ENCODE measurements around the gene MX2. TPM values are rescaled to one million over a fixed set of nuclear protein-coding genes. Genes with fewer than 3 reads are reported as not detected.

MX2 gene
- total RNA-seq, 1 experiment from 2014 or later = 56.7 TPM

GRCh38 chr21:41377715-41378114, 15.9 kb downstream of the MX2 start:
- no peaks in the 10 kb centered on the region for H3K4me1 ChIP-seq (ENCODE audit: control insufficient read depth, insufficient read depth, low read length)
- no peaks in the 10 kb centered on the region for H3K27me3 ChIP-seq (ENCODE audit: control insufficient read depth, insufficient read depth, low read length)
- H3K4me3 ChIP-seq (ENCODE audit: low read depth in 2 of 2, low read length in 2 of 2) = no peak overlapping the region
- ChIA-PET CTCF (no interaction called here), POLR2A (no interaction called here)
- no TSS peak for BruUV-seq (replicated peaks)
- ATAC-seq (no peak), DNase-seq (ENCODE audit: low read depth, low spot score) (no peak)
- TF ChIP-seq POLR2AphosphoS5 (IDR thresholded peaks at IDR 0.05; ENCODE audit: low read depth, low read length) (no peak), SIN3A (IDR thresholded peaks at IDR 0.05; ENCODE audit: borderline replicate concordance, insufficient read depth, low read depth, low read length) (no peak), REST (IDR thresholded peaks at IDR 0.05; ENCODE audit: insufficient read depth in 1 of 2, low read depth in 2 of 2, low read length in 1 of 2) (no peak), TCF7L2 (IDR thresholded peaks at IDR 0.05; ENCODE audit: low read depth, low read length) (no peak)
- TF ChIP-seq, protein P1, sequence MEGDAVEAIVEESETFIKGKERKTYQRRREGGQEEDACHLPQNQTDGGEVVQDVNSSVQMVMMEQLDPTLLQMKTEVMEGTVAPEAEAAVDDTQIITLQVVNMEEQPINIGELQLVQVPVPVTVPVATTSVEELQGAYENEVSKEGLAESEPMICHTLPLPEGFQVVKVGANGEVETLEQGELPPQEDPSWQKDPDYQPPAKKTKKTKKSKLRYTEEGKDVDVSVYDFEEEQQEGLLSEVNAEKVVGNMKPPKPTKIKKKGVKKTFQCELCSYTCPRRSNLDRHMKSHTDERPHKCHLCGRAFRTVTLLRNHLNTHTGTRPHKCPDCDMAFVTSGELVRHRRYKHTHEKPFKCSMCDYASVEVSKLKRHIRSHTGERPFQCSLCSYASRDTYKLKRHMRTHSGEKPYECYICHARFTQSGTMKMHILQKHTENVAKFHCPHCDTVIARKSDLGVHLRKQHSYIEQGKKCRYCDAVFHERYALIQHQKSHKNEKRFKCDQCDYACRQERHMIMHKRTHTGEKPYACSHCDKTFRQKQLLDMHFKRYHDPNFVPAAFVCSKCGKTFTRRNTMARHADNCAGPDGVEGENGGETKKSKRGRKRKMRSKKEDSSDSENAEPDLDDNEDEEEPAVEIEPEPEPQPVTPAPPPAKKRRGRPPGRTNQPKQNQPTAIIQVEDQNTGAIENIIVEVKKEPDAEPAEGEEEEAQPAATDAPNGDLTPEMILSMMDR (IDR thresholded peaks at IDR 0.05) = no peak
- no peak overlapping the region for H3K27ac ChIP-seq (ENCODE audit: low read length)
- in situ Hi-C loops (cut with HindIII; ENCODE audit: low pct_unique_long_range_greater_than_20kb, low sequenced_read_pairs) = no loop called here
- intact Hi-C loops (cut with micrococcal nuclease; ENCODE audit: unreplicated experiment) = no loop called here
- H3K9me3 ChIP-seq (ENCODE audit: control insufficient read depth, insufficient read depth, low read depth, low read length) = no peaks in the 10 kb centered on the region
- H3K36me3 ChIP-seq (ENCODE audit: control insufficient read depth, insufficient read depth, low read length) = no peaks in the 10 kb centered on the region

GRCh38 chr21:41378849-41379248, 17.0 kb downstream of the MX2 start:
- H3K27ac ChIP-seq (ENCODE audit: low read length) = no peak overlapping the region
- no TSS peak for BruUV-seq (replicated peaks)
- CTCF ChIA-PET = no interaction called here
- no peak for ATAC-seq
- H3K27me3 ChIP-seq (ENCODE audit: control insufficient read depth, insufficient read depth, low read length) = no peaks in the 10 kb centered on the region
- in situ Hi-C loops (cut with HindIII; ENCODE audit: low pct_unique_long_range_greater_than_20kb, low sequenced_read_pairs) = no loop called here
- no peaks in the 10 kb centered on the region for H3K9me3 ChIP-seq (ENCODE audit: control insufficient read depth, insufficient read depth, low read depth, low read length)
- no peaks in the 10 kb centered on the region for H3K4me1 ChIP-seq (ENCODE audit: control insufficient read depth, insufficient read depth, low read length)
- POLR2A ChIA-PET = no interaction called here
- no peaks in the 10 kb centered on the region for H3K36me3 ChIP-seq (ENCODE audit: control insufficient read depth, insufficient read depth, low read length)
- no peak overlapping the region for H3K4me3 ChIP-seq (ENCODE audit: low read depth in 2 of 2, low read length in 2 of 2)
- no peak for DNase-seq (ENCODE audit: low read depth, low spot score)
- no peak for TF ChIP-seq SIN3A (IDR thresholded peaks at IDR 0.05; ENCODE audit: borderline replicate concordance, insufficient read depth, low read depth, low read length)
- no peak for TF ChIP-seq REST (IDR thresholded peaks at IDR 0.05; ENCODE audit: insufficient read depth in 1 of 2, low read depth in 2 of 2, low read length in 1 of 2)
- no peak for TF ChIP-seq POLR2AphosphoS5 (IDR thresholded peaks at IDR 0.05; ENCODE audit: low read depth, low read length)
- TF ChIP-seq TCF7L2 (IDR thresholded peaks at IDR 0.05; ENCODE audit: low read depth, low read length) = no peak
- TF ChIP-seq, protein P1 (IDR thresholded peaks at IDR 0.05) = no peak; the same call in 1 of the 2 replicates
- intact Hi-C loops (cut with micrococcal nuclease; ENCODE audit: unreplicated experiment) = no loop called here
